Liver (tissue), 3 donors: ENCODE results near the gene FILIP1.

Experiments used
- CTCF ChIP-seq: fragments of 150-350 bp; IDR thresholded peaks from 2 replicates; pipeline ENCODE4 v1.5.1; 2017; ENCODE audit warnings: improper control_type of control experiment, low read depth, low read length; ENCODE audit not compliant: missing input control
- EGR1 ChIP-seq, 2 donors: IDR thresholded peaks; 2 replicates each; pipeline ENCODE4 v1.6.1; 2016 to 2018; ENCODE audit warnings: antibody characterized with exemption in 2 of 2, low read depth in 2 of 2
- FOXA2 ChIP-seq: IDR thresholded peaks from 2 replicates; pipeline ENCODE4 v1.6.1; 2016; ENCODE audit warnings: antibody characterized with exemption
- GABPA ChIP-seq, 2 donors: IDR thresholded peaks in 1 of 2; conservative IDR thresholded peaks in 1 of 2; 2 replicates each; pipeline ENCODE4 v1.6.1; 2016; ENCODE audit warnings: antibody characterized with exemption in 2 of 2, mild to moderate bottlenecking in 1 of 2, moderate library complexity in 1 of 2
- HNF4A ChIP-seq, 2 donors: conservative IDR thresholded peaks; 2 replicates each; pipeline ENCODE4 v1.6.1; 2016; ENCODE audit warnings: antibody characterized with exemption in 2 of 2, mild to moderate bottlenecking in 2 of 2
- JUND ChIP-seq, 2 donors: IDR thresholded peaks; 2 replicates each; pipeline ENCODE4 v1.6.1; 2016; ENCODE audit warnings: antibody characterized with exemption in 2 of 2
- MAX ChIP-seq: IDR thresholded peaks from 2 replicates; pipeline ENCODE4 v1.6.1; 2016; ENCODE audit warnings: antibody characterized with exemption
- RAD21 ChIP-seq, 2 donors: IDR thresholded peaks; 2 replicates each; pipeline ENCODE4 v1.6.1; 2016; ENCODE audit warnings: antibody characterized with exemption in 2 of 2, mild to moderate bottlenecking in 2 of 2
- REST ChIP-seq: IDR thresholded peaks from 2 replicates; pipeline ENCODE4 v1.6.1; 2016; ENCODE audit warnings: antibody characterized with exemption, mild to moderate bottlenecking
- RXRA ChIP-seq, 2 donors: IDR thresholded peaks; 2 replicates each; pipeline ENCODE4 v1.6.1; 2017 to 2018; ENCODE audit warnings: antibody characterized with exemption in 2 of 2, mild to moderate bottlenecking in 1 of 2
- SP1 ChIP-seq: IDR thresholded peaks from 2 replicates; pipeline ENCODE4 v1.6.1; 2018; ENCODE audit warnings: antibody characterized with exemption, mild to moderate bottlenecking
- TAF1 ChIP-seq: conservative IDR thresholded peaks from 2 replicates; pipeline ENCODE4 v1.6.1; 2016; ENCODE audit warnings: antibody characterized with exemption, mild to moderate bottlenecking
- YY1 ChIP-seq: IDR thresholded peaks from 2 replicates; pipeline ENCODE4 v1.6.1; 2016; ENCODE audit warnings: antibody characterized with exemption, mild to moderate bottlenecking
- TF ChIP-seq, protein P1 (sequence below): IDR thresholded peaks from 2 replicates; pipeline ENCODE4 v1.6.1; 2016; ENCODE audit warnings: antibody characterized with exemption
- donor health status: healthy.
- donor health status: healthy.

GRCh38 chr6:75337835-75338580, 155.6 kb downstream of the FILIP1 start:
- TF ChIP-seq CTCF (no peak), RXRA (IDR thresholded peaks at IDR 0.05) (no peak), SP1 (no peak), JUND (IDR thresholded peaks at IDR 0.05) (no peak), REST (no peak), MAX (no peak), YY1 (no peak), TAF1 (no peak), EGR1 (IDR thresholded peaks at IDR 0.05; ENCODE audit: low read depth in 2 of 2) (no peak), GABPA (IDR thresholded peaks at IDR 0.05 in 1 of 2, conservative IDR thresholded peaks at IDR 0.05 in 1 of 2) (no peak), FOXA2 (no peak), HNF4A (conservative IDR thresholded peaks at IDR 0.05) (no peak), RAD21 (IDR thresholded peaks at IDR 0.05) (no peak)
- TF ChIP-seq, protein P1, sequence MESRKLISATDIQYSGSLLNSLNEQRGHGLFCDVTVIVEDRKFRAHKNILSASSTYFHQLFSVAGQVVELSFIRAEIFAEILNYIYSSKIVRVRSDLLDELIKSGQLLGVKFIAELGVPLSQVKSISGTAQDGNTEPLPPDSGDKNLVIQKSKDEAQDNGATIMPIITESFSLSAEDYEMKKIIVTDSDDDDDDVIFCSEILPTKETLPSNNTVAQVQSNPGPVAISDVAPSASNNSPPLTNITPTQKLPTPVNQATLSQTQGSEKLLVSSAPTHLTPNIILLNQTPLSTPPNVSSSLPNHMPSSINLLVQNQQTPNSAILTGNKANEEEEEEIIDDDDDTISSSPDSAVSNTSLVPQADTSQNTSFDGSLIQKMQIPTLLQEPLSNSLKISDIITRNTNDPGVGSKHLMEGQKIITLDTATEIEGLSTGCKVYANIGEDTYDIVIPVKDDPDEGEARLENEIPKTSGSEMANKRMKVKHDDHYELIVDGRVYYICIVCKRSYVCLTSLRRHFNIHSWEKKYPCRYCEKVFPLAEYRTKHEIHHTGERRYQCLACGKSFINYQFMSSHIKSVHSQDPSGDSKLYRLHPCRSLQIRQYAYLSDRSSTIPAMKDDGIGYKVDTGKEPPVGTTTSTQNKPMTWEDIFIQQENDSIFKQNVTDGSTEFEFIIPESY, result no peak
